Effector memory CD4-positive, alpha-beta T cell (primary cell): ENCODE measurements around the gene TIMP3.

Source experiments
- DNase-seq, 3 donors: peaks; one replicate each; pipeline ENCODE4 v3.0.0-alpha.2; 2020
- H3K27ac ChIP-seq: 2 replicates; pipeline ENCODE4 v1.7.0; 2013; ENCODE audit warnings: mild to moderate bottlenecking, low read length, moderate library complexity; ENCODE audit not compliant: insufficient read depth, poor library complexity, severe bottlenecking
- H3K27me3 ChIP-seq: replicated peaks from 2 replicates; pipeline ENCODE4 v1.7.0; 2013; ENCODE audit warnings: mild to moderate bottlenecking, low read length; ENCODE audit not compliant: insufficient read depth, control insufficient read depth, poor library complexity, severe bottlenecking
- H3K36me3 ChIP-seq: 2 replicates; pipeline ENCODE4 v1.7.0; 2013; ENCODE audit warnings: mild to moderate bottlenecking, low read length, moderate library complexity; ENCODE audit not compliant: control insufficient read depth, insufficient read depth
- H3K4me1 ChIP-seq: 2 replicates; pipeline ENCODE4 v1.7.0; 2013; ENCODE audit warnings: low read length, mild to moderate bottlenecking; ENCODE audit not compliant: control insufficient read depth, insufficient read depth, poor library complexity, severe bottlenecking
- H3K4me3 ChIP-seq: 2 replicates; pipeline ENCODE4 v1.7.0; 2013; ENCODE audit warnings: low read length, low read depth, mild to moderate bottlenecking; ENCODE audit not compliant: insufficient read depth, poor library complexity, severe bottlenecking
- H3K9me3 ChIP-seq: 2 replicates; pipeline ENCODE4 v1.7.0; 2013; ENCODE audit warnings: mild to moderate bottlenecking, low read length, moderate library complexity; ENCODE audit not compliant: control insufficient read depth

The TIMP3 gene

GRCh38 chr22:32805361-32805881 is 3.9 kb downstream of the TIMP3 start:
- no peaks in the 10 kb centered on the region for H3K4me1 ChIP-seq
- peaks cover 26% of the 10 kb centered on the region for H3K27me3 ChIP-seq
- no peaks in the 10 kb centered on the region for H3K9me3 ChIP-seq
- H3K36me3 ChIP-seq, result no peaks in the 10 kb centered on the region
- no peak for DNase-seq
- no peak overlapping the region for H3K27ac ChIP-seq
- no peak overlapping the region for H3K4me3 ChIP-seq

- H3K27ac ChIP-seq, result no peak overlapping the region
- H3K27me3 ChIP-seq, result peaks cover 18% of the 10 kb centered on the region
- DNase-seq, result no peak
- H3K9me3 ChIP-seq, result no peaks in the 10 kb centered on the region
- no peaks in the 10 kb centered on the region for H3K4me1 ChIP-seq
- H3K4me3 ChIP-seq, result no peak overlapping the region
- H3K36me3 ChIP-seq, result no peaks in the 10 kb centered on the region
Observed at GRCh38 chr22:32806296-32806695, 4.8 kb downstream of the TIMP3 start.

GRCh38 chr22:32808038-32808445 is 6.5 kb downstream of the TIMP3 start:
- Histone ChIP-seq H3K9me3 (no peaks in the 10 kb centered on the region), H3K27me3 (peaks cover 8% of the 10 kb centered on the region), H3K36me3 (no peaks in the 10 kb centered on the region), H3K4me1 (no peaks in the 10 kb centered on the region), H3K27ac (no peak overlapping the region), H3K4me3 (no peak overlapping the region)
- DNase-seq, result no peak

- Histone ChIP-seq H3K9me3 (no peaks in the 10 kb centered on the region), H3K4me1 (no peaks in the 10 kb centered on the region), H3K4me3 (no peak overlapping the region), H3K27ac (no peak overlapping the region), H3K36me3 (no peaks in the 10 kb centered on the region), H3K27me3 (no peaks in the 10 kb centered on the region)
- no peak for DNase-seq
Observed at GRCh38 chr22:32809786-32810554, 8.5 kb downstream of the TIMP3 start.

GRCh38 chr22:32810555-32811133 is 9.1 kb downstream of the TIMP3 start:
- Histone ChIP-seq H3K27ac (no peak overlapping the region), H3K4me1 (no peaks in the 10 kb centered on the region), H3K4me3 (no peak overlapping the region), H3K36me3 (no peaks in the 10 kb centered on the region), H3K27me3 (no peaks in the 10 kb centered on the region), H3K9me3 (no peaks in the 10 kb centered on the region)
- no peak for DNase-seq

- H3K27me3 ChIP-seq, result no peaks in the 10 kb centered on the region
- no peaks in the 10 kb centered on the region for H3K4me1 ChIP-seq
- no peaks in the 10 kb centered on the region for H3K9me3 ChIP-seq
- DNase-seq, result no peak
- H3K27ac ChIP-seq, result no peak overlapping the region
- H3K4me3 ChIP-seq, result no peak overlapping the region
- no peaks in the 10 kb centered on the region for H3K36me3 ChIP-seq
Observed at GRCh38 chr22:32811788-32812545, 10.5 kb downstream of the TIMP3 start.

GRCh38 chr22:32814285-32814860 is 12.9 kb downstream of the TIMP3 start:
- H3K36me3 ChIP-seq, result no peaks in the 10 kb centered on the region
- H3K4me1 ChIP-seq, result no peaks in the 10 kb centered on the region
- no peak for DNase-seq
- no peaks in the 10 kb centered on the region for H3K27me3 ChIP-seq
- no peak overlapping the region for H3K4me3 ChIP-seq
- no peaks in the 10 kb centered on the region for H3K9me3 ChIP-seq
- no peak overlapping the region for H3K27ac ChIP-seq

- Histone ChIP-seq H3K4me1 (no peaks in the 10 kb centered on the region), H3K9me3 (no peaks in the 10 kb centered on the region), H3K4me3 (no peak overlapping the region), H3K27ac (no peak overlapping the region), H3K36me3 (no peaks in the 10 kb centered on the region), H3K27me3 (no peaks in the 10 kb centered on the region)
- DNase-seq, result no peak
Observed at GRCh38 chr22:32815059-32815458, 13.6 kb downstream of the TIMP3 start.

GRCh38 chr22:32815943-32816342 is 14.4 kb downstream of the TIMP3 start:
- no peak for DNase-seq
- Histone ChIP-seq H3K27me3 (no peaks in the 10 kb centered on the region), H3K27ac (no peak overlapping the region), H3K4me3 (no peak overlapping the region), H3K36me3 (no peaks in the 10 kb centered on the region), H3K9me3 (no peaks in the 10 kb centered on the region), H3K4me1 (no peaks in the 10 kb centered on the region)
